Measurements from ENCODE around the gene ELOVL2. TPM values are rescaled to one million over a fixed set of nuclear protein-coding genes. Genes with fewer than 3 reads are reported as not detected.

The ELOVL2 gene
- total RNA-seq, 1 experiment from 2014 or later = 0.47 TPM

- TF ChIP-seq CTCF (IDR thresholded peaks at IDR 0.05; ENCODE audit: unreplicated experiment) = no peak
- DNase-seq = no peak
- Mint-ChIP-seq H3K4me3 (ENCODE audit: low read depth, unreplicated experiment) (no peak overlapping the region), H3K27ac (ENCODE audit: unreplicated experiment) (no peak overlapping the region), H3K9me3 (ENCODE audit: low read depth, unreplicated experiment) (peaks cover 2% of the 10 kb centered on the region), H3K36me3 (ENCODE audit: insufficient read depth, unreplicated experiment) (no peaks in the 10 kb centered on the region), H3K27me3 (ENCODE audit: unreplicated experiment) (no peaks in the 10 kb centered on the region), H3K4me1 (ENCODE audit: low read depth, unreplicated experiment) (peaks cover 10% of the 10 kb centered on the region)
- BruUV-seq (replicated peaks) = no TSS peak
- intact Hi-C loops (cut with micrococcal nuclease; ENCODE audit: unreplicated experiment) = no loop called here
- CTCF ChIA-PET = interaction anchor here (0.7 kb wide), 1 partner anchor 588 kb away, joined by 3 read pairs; no protein-coding TSS in a partner anchor
Measured at GRCh38 chr6:10949579-10950490, 94.3 kb downstream of the ELOVL2 start.

GRCh38 chr6:10947966-10948365 lies 96.1 kb downstream of the ELOVL2 start:
- no peak for DNase-seq
- CTCF ChIA-PET = interaction anchor here (0.7 kb wide), 1 partner anchor 121 kb away, joined by 3 read pairs; no protein-coding TSS in a partner anchor
- no peaks in the 10 kb centered on the region for H3K36me3 Mint-ChIP-seq (ENCODE audit: insufficient read depth, unreplicated experiment)
- H3K9me3 Mint-ChIP-seq (ENCODE audit: low read depth, unreplicated experiment) = no peaks in the 10 kb centered on the region
- TF ChIP-seq CTCF (IDR thresholded peaks at IDR 0.05; ENCODE audit: unreplicated experiment) = no peak
- intact Hi-C loops (cut with micrococcal nuclease; ENCODE audit: unreplicated experiment) = no loop called here
- H3K4me1 Mint-ChIP-seq (ENCODE audit: low read depth, unreplicated experiment) = no peaks in the 10 kb centered on the region
- BruUV-seq (replicated peaks) = no TSS peak
- H3K4me3 Mint-ChIP-seq (ENCODE audit: low read depth, unreplicated experiment) = no peak overlapping the region
- no peak overlapping the region for H3K27ac Mint-ChIP-seq (ENCODE audit: unreplicated experiment)
- no peaks in the 10 kb centered on the region for H3K27me3 Mint-ChIP-seq (ENCODE audit: unreplicated experiment)

- no peak for TF ChIP-seq CTCF (IDR thresholded peaks at IDR 0.05; ENCODE audit: unreplicated experiment)
- no peaks in the 10 kb centered on the region for H3K9me3 Mint-ChIP-seq (ENCODE audit: low read depth, unreplicated experiment)
- CTCF ChIA-PET = no interaction called here
- H3K27me3 Mint-ChIP-seq (ENCODE audit: unreplicated experiment) = peaks cover 3% of the 10 kb centered on the region
- intact Hi-C loops (cut with micrococcal nuclease; ENCODE audit: unreplicated experiment) = no loop called here
- H3K4me3 Mint-ChIP-seq (ENCODE audit: low read depth, unreplicated experiment) = no peak overlapping the region
- no peak for DNase-seq
- BruUV-seq (replicated peaks) = no TSS peak
- no peaks in the 10 kb centered on the region for H3K4me1 Mint-ChIP-seq (ENCODE audit: low read depth, unreplicated experiment)
- no peak overlapping the region for H3K27ac Mint-ChIP-seq (ENCODE audit: unreplicated experiment)
- H3K36me3 Mint-ChIP-seq (ENCODE audit: insufficient read depth, unreplicated experiment) = no peaks in the 10 kb centered on the region
Measured at GRCh38 chr6:10945845-10946244, 98.3 kb downstream of the ELOVL2 start.

- CTCF ChIA-PET = no interaction called here
- intact Hi-C loops (cut with micrococcal nuclease; ENCODE audit: unreplicated experiment) = no loop called here
- H3K27me3 Mint-ChIP-seq (ENCODE audit: unreplicated experiment) = peaks cover 13% of the 10 kb centered on the region
- no peak for TF ChIP-seq CTCF (IDR thresholded peaks at IDR 0.05; ENCODE audit: unreplicated experiment)
- DNase-seq = no peak
- H3K36me3 Mint-ChIP-seq (ENCODE audit: insufficient read depth, unreplicated experiment) = no peaks in the 10 kb centered on the region
- H3K4me3 Mint-ChIP-seq (ENCODE audit: low read depth, unreplicated experiment) = no peak overlapping the region
- no TSS peak for BruUV-seq (replicated peaks)
- H3K9me3 Mint-ChIP-seq (ENCODE audit: low read depth, unreplicated experiment) = no peaks in the 10 kb centered on the region
- H3K27ac Mint-ChIP-seq (ENCODE audit: unreplicated experiment) = no peak overlapping the region
- H3K4me1 Mint-ChIP-seq (ENCODE audit: low read depth, unreplicated experiment) = no peaks in the 10 kb centered on the region
Measured at GRCh38 chr6:10939840-10940239, 104.3 kb downstream of the ELOVL2 start.
